ENCODE data around the gene BICDL1.

DNA sequence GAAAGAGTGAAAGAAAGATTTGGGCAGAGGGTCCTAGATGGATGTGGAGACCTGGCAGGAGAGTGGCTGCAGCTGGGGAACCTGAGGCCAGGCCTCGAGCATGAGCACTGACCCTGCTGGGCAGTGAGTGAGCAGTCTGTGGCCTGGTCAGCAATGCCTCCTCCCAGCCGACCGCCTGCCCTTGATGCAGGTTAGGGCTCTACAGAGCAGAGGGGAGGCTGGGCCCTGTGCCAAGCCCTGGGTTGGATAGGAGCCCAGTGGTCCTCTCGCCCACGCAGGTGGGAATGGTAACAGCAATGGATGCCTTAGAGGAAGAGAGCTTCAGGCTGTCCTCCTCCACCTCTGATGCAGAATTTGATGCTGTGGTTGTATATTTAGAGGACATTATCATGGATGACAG is 67.7 kb downstream of the BICDL1 start:
- TF ChIP-seq, protein P1, sequence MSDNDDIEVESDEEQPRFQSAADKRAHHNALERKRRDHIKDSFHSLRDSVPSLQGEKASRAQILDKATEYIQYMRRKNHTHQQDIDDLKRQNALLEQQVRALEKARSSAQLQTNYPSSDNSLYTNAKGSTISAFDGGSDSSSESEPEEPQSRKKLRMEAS (IDR thresholded peaks at IDR 0.05; ENCODE audit: insufficient read depth, insufficient read length) = no peak
- TF ChIP-seq, protein P2, sequence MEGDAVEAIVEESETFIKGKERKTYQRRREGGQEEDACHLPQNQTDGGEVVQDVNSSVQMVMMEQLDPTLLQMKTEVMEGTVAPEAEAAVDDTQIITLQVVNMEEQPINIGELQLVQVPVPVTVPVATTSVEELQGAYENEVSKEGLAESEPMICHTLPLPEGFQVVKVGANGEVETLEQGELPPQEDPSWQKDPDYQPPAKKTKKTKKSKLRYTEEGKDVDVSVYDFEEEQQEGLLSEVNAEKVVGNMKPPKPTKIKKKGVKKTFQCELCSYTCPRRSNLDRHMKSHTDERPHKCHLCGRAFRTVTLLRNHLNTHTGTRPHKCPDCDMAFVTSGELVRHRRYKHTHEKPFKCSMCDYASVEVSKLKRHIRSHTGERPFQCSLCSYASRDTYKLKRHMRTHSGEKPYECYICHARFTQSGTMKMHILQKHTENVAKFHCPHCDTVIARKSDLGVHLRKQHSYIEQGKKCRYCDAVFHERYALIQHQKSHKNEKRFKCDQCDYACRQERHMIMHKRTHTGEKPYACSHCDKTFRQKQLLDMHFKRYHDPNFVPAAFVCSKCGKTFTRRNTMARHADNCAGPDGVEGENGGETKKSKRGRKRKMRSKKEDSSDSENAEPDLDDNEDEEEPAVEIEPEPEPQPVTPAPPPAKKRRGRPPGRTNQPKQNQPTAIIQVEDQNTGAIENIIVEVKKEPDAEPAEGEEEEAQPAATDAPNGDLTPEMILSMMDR (IDR thresholded peaks at IDR 0.05; ENCODE audit: extremely low read depth in 1 of 2, insufficient read depth in 1 of 2, low read depth in 1 of 2, low read length in 2 of 2) = no peak
- TF ChIP-seq POLR2A (IDR thresholded peaks at IDR 0.05; ENCODE audit: low read depth, low read length) = no peak
- TF ChIP-seq EZH2 (IDR thresholded peaks at IDR 0.05; ENCODE audit: borderline replicate concordance, low read depth, low read length, severe bottlenecking) = no peak
- no peak for TF ChIP-seq POLR2AphosphoS5 (IDR thresholded peaks at IDR 0.05; ENCODE audit: insufficient read depth, low read depth, low read length)

Measured in endothelial cell of umbilical vein (primary cell).